ENCODE measurements around the gene MYH10.
"Not testable (repeated sequence)": the region's sequence is repeated elsewhere in the genome, so short reads cannot be mapped to it uniquely, and the experiment has no call there.

MYH10 gene

GRCh38 chr17:8630227-8630801 is at the start of gene MYH10:
Gene MYH10, minus strand, starts transcription at chr17:8630725. Its CDS starts 7,479 bp downstream, at chr17:8623246.
- DNase-seq (ENCODE audit: low read depth in 2 of 2): no peak

GRCh38 chr17:8679126-8679525 is 48.6 kb upstream of the MYH10 start:
- DNase-seq (ENCODE audit: low read depth in 2 of 2): no peak

- no peak for DNase-seq (ENCODE audit: low read depth in 2 of 2)
Measured at GRCh38 chr17:8675306-8675705, 44.8 kb upstream of the MYH10 start.

DNA sequence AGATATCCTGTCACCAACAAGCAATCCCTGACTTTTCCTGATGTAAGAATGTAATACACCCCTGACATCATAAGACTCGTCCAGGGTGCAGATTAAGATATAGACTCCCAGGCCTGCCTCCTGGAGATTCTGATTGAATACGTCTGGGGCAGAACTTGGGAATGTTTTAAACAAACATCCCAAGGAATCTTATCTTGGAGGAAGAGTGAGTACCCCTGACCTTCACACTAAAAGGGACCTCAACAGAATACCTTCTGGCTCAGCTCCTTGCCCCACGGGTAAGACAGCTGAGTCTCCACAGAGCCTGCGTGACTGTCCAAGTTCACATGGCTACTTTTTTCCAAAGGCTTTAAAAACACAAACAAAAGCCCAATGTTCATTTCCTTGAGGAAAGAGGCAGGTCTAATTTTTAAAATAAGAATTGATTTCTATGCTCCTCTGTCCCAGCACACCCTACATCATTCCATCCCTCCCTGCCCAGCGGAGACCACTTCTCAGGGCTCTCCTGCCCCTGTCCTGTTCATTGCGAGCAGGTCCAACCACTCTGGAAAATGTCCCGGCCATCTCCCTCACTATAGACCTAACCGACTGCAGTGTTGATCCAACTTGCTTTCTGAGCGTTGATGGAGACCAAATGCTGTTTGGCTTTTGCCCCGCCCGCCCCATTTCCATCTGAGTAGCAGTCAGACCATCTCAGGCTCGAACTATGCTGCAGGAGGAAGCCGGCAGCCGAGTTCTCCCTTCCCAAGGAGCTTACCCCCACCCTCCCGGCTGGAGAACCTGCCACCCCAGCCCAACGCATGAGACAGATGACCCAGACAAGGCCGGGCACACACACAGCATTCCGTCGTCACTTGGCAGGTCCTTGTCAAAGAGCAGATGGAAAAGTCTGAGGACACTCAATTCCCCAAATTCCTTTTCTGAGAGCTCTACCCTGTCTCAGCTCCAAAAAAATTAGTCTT is 44.1 kb upstream of the MYH10 start:
- DNase-seq (ENCODE audit: low read depth in 2 of 2): no peak

DNA sequence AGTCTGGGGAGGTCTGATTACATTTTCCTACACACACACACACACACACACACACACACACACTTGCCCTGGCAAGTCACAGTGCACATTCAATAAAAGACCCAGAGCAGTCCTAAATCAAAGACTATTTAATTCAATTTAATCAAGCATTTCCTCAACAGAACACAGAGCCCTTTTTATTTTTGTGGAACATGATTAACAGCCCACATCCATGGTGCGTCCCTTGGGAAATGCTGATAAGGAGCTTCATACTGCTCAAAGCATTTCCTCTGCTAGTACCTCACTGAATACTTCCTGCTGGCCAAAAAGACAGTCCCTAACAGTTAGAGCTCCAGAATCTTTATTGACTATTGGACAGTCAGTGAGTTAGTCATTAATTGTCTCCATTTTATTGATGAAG is 43.1 kb upstream of the MYH10 start:
- DNase-seq (ENCODE audit: low read depth in 2 of 2): no peak

DNA sequence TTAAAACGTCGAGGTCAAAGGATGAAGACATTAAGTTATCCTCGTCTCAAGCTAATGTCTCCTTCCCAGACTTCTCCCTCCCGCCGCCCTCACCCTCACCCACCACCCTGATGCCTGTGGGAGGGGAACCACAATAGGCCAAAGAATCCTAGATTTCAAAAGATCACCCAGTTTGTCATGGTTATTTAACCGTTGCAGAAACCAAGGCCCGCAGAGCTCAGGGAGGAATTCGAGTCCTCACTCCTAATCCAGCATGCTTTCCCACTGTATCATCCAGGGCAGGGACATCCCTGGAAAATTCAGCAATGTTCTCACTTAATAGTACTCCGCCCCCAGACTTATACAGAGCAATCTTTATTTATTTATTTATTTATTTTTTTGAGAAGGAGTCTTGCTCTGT is 41.8 kb upstream of the MYH10 start:
- DNase-seq (ENCODE audit: low read depth in 2 of 2): no peak

GRCh38 chr17:8670421-8670820 is 39.9 kb upstream of the MYH10 start:
- no peak for DNase-seq (ENCODE audit: low read depth in 2 of 2)

- DNase-seq (ENCODE audit: low read depth in 2 of 2): no peak
Measured at GRCh38 chr17:8668176-8668740, 37.7 kb upstream of the MYH10 start.

DNA sequence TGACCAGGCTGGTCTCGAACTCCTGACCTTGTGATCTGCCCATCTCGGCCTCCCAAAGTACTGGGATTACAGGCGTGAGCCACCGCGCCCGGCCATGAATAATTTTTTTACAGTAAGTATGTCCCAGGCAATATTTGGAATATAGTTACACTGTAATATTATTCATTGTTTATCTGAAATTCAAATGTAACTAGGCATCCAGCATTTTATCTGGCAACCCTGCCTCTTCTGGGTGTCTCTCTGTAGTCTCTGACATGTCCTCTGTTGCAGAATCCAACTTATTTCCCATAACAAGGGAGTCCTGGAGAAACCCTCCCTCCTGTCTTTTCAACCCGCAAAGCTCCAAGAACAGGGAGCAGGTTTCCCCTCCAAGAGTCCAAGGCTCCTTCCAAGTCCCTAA is 36.9 kb upstream of the MYH10 start:
- DNase-seq (ENCODE audit: low read depth in 2 of 2): no peak

DNA sequence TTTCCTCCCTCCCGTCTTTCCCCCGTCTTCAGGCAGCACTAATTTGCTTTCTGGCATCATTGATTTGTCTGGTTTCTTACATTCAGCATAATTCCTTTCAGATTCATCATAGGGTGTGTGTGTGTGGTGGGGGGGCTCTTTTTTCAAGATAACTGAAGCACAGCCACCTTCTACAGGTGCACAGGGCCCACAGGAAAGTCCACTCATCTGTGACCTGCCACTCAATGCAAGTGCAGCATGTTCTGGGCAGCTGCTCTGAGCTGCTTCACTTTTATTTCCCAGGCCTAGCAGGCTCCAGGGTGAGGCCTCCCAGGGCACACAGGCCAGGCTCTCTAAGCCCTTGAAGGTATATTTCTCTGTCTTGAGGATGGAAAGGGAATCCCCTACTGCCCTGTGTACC is 35.2 kb upstream of the MYH10 start:
- no peak for DNase-seq (ENCODE audit: low read depth in 2 of 2)

DNA sequence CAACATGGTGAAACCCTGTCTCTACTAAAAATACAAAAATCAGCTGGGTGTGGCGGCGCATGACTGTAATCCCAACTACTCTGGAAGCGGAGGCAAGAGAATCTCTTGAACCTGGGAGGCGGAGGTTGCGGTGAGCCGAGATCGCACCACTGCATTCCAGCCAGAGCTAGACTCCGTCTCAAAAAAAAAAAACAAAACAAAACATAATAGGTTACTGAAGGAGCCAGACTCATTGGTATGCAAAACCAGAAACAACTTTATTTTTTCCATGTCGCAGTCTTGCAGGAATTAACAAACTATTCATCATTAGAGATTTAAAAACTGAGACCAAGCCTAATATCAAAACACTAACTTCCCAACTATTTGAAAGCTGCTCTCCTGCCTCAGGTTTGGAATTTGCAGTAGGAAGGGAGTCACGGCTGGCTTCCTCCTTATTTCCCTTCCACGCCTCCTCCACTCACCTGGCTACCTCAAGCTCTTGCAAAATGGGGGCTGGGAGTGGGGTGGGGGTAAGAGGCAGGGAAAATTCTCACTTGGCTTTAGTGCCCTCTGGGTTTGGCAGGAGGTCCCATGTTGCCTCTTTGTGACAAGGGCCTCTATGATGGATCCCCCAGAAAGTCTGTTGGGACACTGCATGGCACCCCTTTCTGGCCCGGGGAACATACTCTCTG is 34.1 kb upstream of the MYH10 start:
- DNase-seq (ENCODE audit: low read depth in 2 of 2): no peak

DNA sequence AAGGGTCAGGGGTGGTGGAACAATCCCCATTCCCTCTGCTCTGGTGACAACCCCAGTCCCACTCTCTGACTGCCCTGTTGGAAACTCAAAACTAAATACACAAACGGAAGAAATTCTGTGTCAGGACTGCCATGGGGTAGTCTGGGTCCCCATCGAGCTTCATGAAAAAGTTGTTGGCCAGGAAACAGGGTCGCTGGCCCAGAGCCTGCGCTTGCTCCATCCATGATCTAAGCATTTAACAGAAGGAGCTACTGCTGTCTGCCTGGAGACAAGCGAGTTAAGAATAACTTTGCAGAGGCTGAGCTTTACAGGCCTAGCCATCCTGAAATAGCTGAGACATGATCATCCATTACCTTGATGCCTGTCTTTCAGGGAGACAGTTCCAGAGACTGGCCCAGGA is 32.4 kb upstream of the MYH10 start:
- no peak for DNase-seq (ENCODE audit: low read depth in 2 of 2)

GRCh38 chr17:8662076-8662831 is 31.7 kb upstream of the MYH10 start:
- DNase-seq (ENCODE audit: low read depth in 2 of 2): no peak

- not testable (repeated sequence) for DNase-seq (ENCODE audit: low read depth in 2 of 2)
Measured at GRCh38 chr17:8660709-8661108, 30.2 kb upstream of the MYH10 start.

DNA sequence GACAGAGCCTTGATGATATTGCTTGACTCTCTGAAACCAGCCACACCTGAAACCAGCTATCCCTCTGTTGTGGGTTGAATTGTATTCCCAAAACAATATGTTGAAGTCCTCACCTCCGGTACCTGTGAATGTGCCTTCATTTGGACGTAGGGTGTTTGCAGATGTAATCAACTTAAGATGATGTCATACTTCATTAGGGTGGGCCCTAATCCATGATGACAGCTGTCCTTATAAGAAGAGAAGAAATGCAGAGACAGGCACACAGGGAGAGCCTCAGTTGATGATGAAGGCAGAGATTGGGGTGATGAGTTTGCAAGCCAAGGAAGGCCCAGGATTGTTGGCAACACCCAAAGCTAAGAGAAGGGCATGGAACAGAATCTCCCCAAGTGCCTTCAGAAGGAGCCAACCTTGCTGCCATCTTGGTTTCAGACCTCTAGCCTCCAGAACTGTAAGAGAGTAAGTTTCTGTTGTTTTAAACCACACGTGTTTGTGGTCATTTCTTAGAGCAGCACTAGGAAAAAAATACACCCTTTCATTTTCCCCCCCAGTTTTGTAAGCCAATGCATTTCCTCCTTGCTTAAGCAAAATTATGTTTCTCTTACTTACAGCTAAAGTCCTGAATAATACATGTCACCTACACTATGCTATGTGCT is 29.4 kb upstream of the MYH10 start:
- no peak for DNase-seq (ENCODE audit: low read depth in 2 of 2)

DNA sequence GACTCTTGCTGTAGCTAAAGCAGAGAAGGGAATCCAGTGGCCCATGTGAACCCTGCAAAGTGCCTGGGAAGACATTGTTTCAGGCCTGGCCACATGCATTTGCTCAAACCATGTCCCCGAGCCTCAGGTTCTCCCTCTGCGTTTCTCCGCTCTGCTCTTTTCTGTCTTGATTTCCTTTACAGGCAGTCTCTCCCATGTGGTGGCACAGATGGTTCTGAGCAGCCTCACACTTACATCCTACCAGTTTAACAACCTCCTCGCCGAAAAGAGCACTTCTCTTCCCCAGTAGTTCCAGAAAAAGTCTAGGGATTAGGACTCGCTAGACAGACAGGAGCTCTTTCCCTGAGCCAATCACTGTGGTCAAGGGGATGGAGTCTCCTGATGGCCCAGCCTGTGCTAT is 28.3 kb upstream of the MYH10 start:
- no peak for DNase-seq (ENCODE audit: low read depth in 2 of 2)

DNA sequence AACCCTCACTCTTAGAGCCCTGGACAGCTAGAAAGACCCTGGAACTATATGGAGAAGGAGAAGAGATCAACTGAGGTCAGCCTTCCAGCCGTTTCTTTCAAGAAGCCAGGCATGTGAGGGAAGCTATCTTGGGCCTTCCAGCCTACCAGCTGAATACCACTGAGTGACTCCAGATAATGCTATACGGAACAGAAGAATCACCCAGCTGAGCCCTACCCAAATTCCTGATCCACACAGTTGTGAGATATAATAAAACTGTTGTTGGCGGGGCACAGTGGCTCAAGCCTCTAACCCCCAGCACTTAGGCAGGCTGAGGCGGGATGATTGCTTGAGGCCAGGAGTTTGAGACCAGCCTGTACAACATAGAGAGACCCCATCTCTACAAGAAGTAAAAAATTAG is 26.2 kb upstream of the MYH10 start:
- DNase-seq (ENCODE audit: low read depth in 2 of 2): no peak

DNA sequence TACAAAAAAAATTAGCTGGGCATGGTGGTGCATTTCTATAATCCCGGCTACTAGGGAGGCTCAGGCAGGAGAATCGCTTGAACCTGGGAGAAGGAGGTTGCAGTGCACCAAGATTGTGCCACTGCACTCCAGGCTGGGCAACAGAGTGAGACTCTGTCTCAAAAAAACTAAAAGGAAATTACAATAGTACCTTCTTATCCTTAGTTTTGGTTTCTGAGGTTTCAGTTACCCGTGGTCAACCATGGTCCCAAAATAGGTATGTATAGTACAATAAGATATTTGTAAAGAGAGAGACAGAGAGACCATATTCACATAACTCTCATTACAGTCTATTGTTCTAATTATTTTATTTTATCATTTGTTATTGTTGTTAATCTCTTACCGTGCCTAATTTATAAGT is 24.3 kb upstream of the MYH10 start:
- DNase-seq (ENCODE audit: low read depth in 2 of 2): no peak

- no peak for DNase-seq (ENCODE audit: low read depth in 2 of 2)
Measured at GRCh38 chr17:8651013-8651412, 20.5 kb upstream of the MYH10 start.

DNA sequence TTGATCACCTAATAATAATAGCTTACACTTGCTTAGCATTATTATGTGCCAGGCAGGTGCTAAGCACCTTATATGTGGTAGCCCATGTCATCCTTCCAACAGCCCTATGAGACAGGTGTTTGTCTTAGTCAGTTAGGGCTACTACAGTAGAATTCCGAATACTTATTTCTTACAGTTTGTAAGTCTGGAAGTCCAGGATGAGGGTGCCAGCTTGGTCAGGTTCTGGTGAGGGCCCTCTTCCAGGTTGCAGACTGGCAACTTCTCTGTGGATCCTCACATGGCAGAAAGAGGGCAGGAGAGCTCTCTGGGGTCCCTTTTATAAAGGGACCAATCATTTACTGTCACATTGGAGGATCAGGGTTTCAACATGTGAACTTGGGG is 19.6 kb upstream of the MYH10 start:
- DNase-seq (ENCODE audit: low read depth in 2 of 2): no peak
